ENCODE results near the gene PJA2. TPM values are rescaled to one million over a fixed set of nuclear protein-coding genes. Genes with fewer than 3 reads are reported as not detected.

Gene PJA2
- total RNA-seq, 2 experiments from 2014 or later = 88.8 to 92.9 TPM

GRCh38 chr5:109403469-109403868 is 6.3 kb downstream of the PJA2 start:
- peak overlapping the region; percentile 27 for H3K27ac Mint-ChIP-seq
- H3K27me3 Mint-ChIP-seq = no peaks in the 10 kb centered on the region
- no peak for TF ChIP-seq CTCF (IDR thresholded peaks at IDR 0.05)
- POLR2A ChIA-PET = no interaction called here
- H3K4me1 Mint-ChIP-seq (ENCODE audit: low read depth) = peaks cover 79% of the 10 kb centered on the region
- Histone ChIP-seq H3K27me3 (ENCODE audit: control insufficient read depth in 1 of 2, insufficient read depth in 2 of 2, low read length in 2 of 2) (no peaks in the 10 kb centered on the region), H3K36me3 (ENCODE audit: insufficient read depth, low read length) (peaks cover 4% of the 10 kb centered on the region), H3K9me3 (ENCODE audit: control insufficient read depth in 1 of 2, insufficient read depth in 1 of 2, low read length in 2 of 2) (peaks cover 0 to 9% of the 10 kb centered on the region in 2 experiments), H3K4me1 (ENCODE audit: insufficient read depth, low read length) (peaks cover 23% of the 10 kb centered on the region), H3K4me3 (ENCODE audit: low read length) (no peak overlapping the region), H3K27ac (ENCODE audit: low read depth in 1 of 2, low read length in 2 of 2) (no peak overlapping the region)
- H3K36me3 Mint-ChIP-seq (ENCODE audit: low read depth) = peaks cover 73% of the 10 kb centered on the region
- intact Hi-C loops (cut with DNase I, micrococcal nuclease) = loop anchor here in 1 of 2 experiments (10.0 kb wide), 1 partner anchor 49 kb away; no protein-coding TSS in a partner anchor
- CTCF ChIA-PET = no interaction called here
- ATAC-seq (ENCODE audit: poor library complexity) (no peak), DNase-seq (no peak)
- H3K4me3 Mint-ChIP-seq = peak overlapping the region; percentile 34
- no peaks in the 10 kb centered on the region for H3K9me3 Mint-ChIP-seq

GRCh38 chr5:109399092-109399759 is 10.5 kb downstream of the PJA2 start:
- intact Hi-C loops (cut with DNase I, micrococcal nuclease) = no loop called here
- DNase-seq (no peak), ATAC-seq (ENCODE audit: poor library complexity) (no peak)
- Mint-ChIP-seq H3K9me3 (no peaks in the 10 kb centered on the region), H3K27me3 (no peaks in the 10 kb centered on the region), H3K27ac (peak overlapping the region; percentile 65), H3K36me3 (ENCODE audit: low read depth) (peaks cover 60% of the 10 kb centered on the region), H3K4me1 (ENCODE audit: low read depth) (peaks cover 80% of the 10 kb centered on the region), H3K4me3 (peak overlapping the region; percentile 23)
- ChIA-PET CTCF (interaction anchor here (0.8 kb wide), 1 partner anchor 21 kb away, joined by 3 read pairs; no protein-coding TSS in a partner anchor), POLR2A (interaction anchor here (1.3 kb wide), 1 partner anchor 10 kb away, joined by 6 read pairs; the partner anchor contains the start of gene PJA2)
- Histone ChIP-seq H3K27ac (ENCODE audit: low read depth in 1 of 2, low read length in 2 of 2) (no peak overlapping the region), H3K4me3 (ENCODE audit: low read length) (no peak overlapping the region), H3K36me3 (ENCODE audit: insufficient read depth, low read length) (peaks cover 3% of the 10 kb centered on the region), H3K4me1 (ENCODE audit: insufficient read depth, low read length) (peaks cover 38% of the 10 kb centered on the region), H3K27me3 (ENCODE audit: control insufficient read depth in 1 of 2, insufficient read depth in 2 of 2, low read length in 2 of 2) (no peaks in the 10 kb centered on the region), H3K9me3 (ENCODE audit: control insufficient read depth in 1 of 2, insufficient read depth in 1 of 2, low read length in 2 of 2) (peaks cover 0 to 7% of the 10 kb centered on the region in 2 experiments)
- no peak for TF ChIP-seq CTCF (IDR thresholded peaks at IDR 0.05)

- H3K4me1 ChIP-seq (ENCODE audit: insufficient read depth, low read length) = peaks cover 33% of the 10 kb centered on the region
- no peaks in the 10 kb centered on the region for H3K27me3 Mint-ChIP-seq
- CTCF ChIA-PET = no interaction called here
Observed at GRCh38 chr5:109396965-109397364, 12.8 kb downstream of the PJA2 start.

More at GRCh38 chr5:109396965-109397364, 12.8 kb downstream of the PJA2 start:
- TF ChIP-seq CTCF (IDR thresholded peaks at IDR 0.05) = no peak
- H3K27ac ChIP-seq (ENCODE audit: low read depth in 1 of 2, low read length in 2 of 2) = no peak overlapping the region
- ATAC-seq (ENCODE audit: poor library complexity) = no peak
- H3K27ac Mint-ChIP-seq = no peak overlapping the region
- H3K36me3 ChIP-seq (ENCODE audit: insufficient read depth, low read length) = peaks cover 2% of the 10 kb centered on the region
- H3K4me3 Mint-ChIP-seq = no peak overlapping the region
- H3K4me1 Mint-ChIP-seq (ENCODE audit: low read depth) = peaks cover 86% of the 10 kb centered on the region
- no peak for DNase-seq
- H3K9me3 ChIP-seq (ENCODE audit: control insufficient read depth in 1 of 2, insufficient read depth in 1 of 2, low read length in 2 of 2) = no peaks in the 10 kb centered on the region
- intact Hi-C loops (cut with DNase I, micrococcal nuclease) = no loop called here
- no peak overlapping the region for H3K4me3 ChIP-seq (ENCODE audit: low read length)
- no peaks in the 10 kb centered on the region for H3K27me3 ChIP-seq (ENCODE audit: control insufficient read depth in 1 of 2, insufficient read depth in 2 of 2, low read length in 2 of 2)
- peaks cover 62% of the 10 kb centered on the region for H3K36me3 Mint-ChIP-seq (ENCODE audit: low read depth)
- POLR2A ChIA-PET = no interaction called here
- H3K9me3 Mint-ChIP-seq = no peaks in the 10 kb centered on the region

Data from CD4-positive, alpha-beta T cell (primary cell).